ENCODE results near the gene ARID4B.

DNA sequence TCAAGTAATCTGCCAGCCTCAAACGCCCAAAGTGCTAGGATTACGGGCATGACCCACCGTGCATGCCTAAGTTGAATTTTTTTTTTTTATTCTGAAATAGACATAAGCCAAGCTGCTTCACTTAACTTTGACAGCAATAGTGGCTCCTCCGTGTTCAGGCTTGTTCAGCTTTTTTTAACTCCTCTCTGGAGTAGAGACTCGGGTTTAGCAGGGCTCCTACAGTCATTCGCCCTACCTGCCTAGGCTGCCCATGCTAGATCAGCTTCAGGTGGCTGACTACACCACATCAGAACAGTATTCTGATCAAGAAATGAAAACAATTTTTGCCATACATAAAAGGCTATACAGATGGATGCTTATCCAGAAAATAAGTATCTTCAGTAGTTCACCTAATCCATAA is 14.7 kb downstream of the ARID4B start:
- TF ChIP-seq, protein P1, sequence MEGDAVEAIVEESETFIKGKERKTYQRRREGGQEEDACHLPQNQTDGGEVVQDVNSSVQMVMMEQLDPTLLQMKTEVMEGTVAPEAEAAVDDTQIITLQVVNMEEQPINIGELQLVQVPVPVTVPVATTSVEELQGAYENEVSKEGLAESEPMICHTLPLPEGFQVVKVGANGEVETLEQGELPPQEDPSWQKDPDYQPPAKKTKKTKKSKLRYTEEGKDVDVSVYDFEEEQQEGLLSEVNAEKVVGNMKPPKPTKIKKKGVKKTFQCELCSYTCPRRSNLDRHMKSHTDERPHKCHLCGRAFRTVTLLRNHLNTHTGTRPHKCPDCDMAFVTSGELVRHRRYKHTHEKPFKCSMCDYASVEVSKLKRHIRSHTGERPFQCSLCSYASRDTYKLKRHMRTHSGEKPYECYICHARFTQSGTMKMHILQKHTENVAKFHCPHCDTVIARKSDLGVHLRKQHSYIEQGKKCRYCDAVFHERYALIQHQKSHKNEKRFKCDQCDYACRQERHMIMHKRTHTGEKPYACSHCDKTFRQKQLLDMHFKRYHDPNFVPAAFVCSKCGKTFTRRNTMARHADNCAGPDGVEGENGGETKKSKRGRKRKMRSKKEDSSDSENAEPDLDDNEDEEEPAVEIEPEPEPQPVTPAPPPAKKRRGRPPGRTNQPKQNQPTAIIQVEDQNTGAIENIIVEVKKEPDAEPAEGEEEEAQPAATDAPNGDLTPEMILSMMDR (IDR thresholded peaks at IDR 0.05; ENCODE audit: poor library complexity, severe bottlenecking): no peak
- no peak for TF ChIP-seq EZH2 (IDR thresholded peaks at IDR 0.05; ENCODE audit: borderline replicate concordance, insufficient read depth, low read length, poor library complexity, severe bottlenecking)
- TF ChIP-seq, protein P2, sequence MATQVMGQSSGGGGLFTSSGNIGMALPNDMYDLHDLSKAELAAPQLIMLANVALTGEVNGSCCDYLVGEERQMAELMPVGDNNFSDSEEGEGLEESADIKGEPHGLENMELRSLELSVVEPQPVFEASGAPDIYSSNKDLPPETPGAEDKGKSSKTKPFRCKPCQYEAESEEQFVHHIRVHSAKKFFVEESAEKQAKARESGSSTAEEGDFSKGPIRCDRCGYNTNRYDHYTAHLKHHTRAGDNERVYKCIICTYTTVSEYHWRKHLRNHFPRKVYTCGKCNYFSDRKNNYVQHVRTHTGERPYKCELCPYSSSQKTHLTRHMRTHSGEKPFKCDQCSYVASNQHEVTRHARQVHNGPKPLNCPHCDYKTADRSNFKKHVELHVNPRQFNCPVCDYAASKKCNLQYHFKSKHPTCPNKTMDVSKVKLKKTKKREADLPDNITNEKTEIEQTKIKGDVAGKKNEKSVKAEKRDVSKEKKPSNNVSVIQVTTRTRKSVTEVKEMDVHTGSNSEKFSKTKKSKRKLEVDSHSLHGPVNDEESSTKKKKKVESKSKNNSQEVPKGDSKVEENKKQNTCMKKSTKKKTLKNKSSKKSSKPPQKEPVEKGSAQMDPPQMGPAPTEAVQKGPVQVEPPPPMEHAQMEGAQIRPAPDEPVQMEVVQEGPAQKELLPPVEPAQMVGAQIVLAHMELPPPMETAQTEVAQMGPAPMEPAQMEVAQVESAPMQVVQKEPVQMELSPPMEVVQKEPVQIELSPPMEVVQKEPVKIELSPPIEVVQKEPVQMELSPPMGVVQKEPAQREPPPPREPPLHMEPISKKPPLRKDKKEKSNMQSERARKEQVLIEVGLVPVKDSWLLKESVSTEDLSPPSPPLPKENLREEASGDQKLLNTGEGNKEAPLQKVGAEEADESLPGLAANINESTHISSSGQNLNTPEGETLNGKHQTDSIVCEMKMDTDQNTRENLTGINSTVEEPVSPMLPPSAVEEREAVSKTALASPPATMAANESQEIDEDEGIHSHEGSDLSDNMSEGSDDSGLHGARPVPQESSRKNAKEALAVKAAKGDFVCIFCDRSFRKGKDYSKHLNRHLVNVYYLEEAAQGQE (IDR thresholded peaks at IDR 0.05; ENCODE audit: borderline replicate concordance): no peak
- no peak for TF ChIP-seq MXI1 (conservative IDR thresholded peaks at IDR 0.05; ENCODE audit: poor library complexity, severe bottlenecking)
- no peak for TF ChIP-seq RAD21 (conservative IDR thresholded peaks at IDR 0.05)
- TF ChIP-seq EP300 (conservative IDR thresholded peaks at IDR 0.05; ENCODE audit: poor library complexity, severe bottlenecking): no peak
- no peak for TF ChIP-seq POLR2AphosphoS5 (IDR thresholded peaks at IDR 0.05)
- no peak for TF ChIP-seq TAF1 (IDR thresholded peaks at IDR 0.05; ENCODE audit: low read depth)
- TF ChIP-seq SMC3 (conservative IDR thresholded peaks at IDR 0.05; ENCODE audit: poor library complexity): no peak

Data from neural cell (in vitro differentiated cells).